IMR-90 (cell line): Measurements from ENCODE around the gene BAD. TPM values are rescaled to one million over a fixed set of nuclear protein-coding genes. Genes with fewer than 3 reads are reported as not detected.

Experiments
- ATAC-seq: fragments of 200-7000 bp; cut with Tn5 transposase; 2 replicates; pipeline ENCODE4 v1.9.1; 2020; ENCODE audit warnings: low read depth, mild to moderate bottlenecking, moderate library complexity
- BruUV-seq: library from RNA; stranded (reverse); fragments of 400-500 nt; replicated peaks from 2 replicates; lab custom pipeline; 2021; lab: Mats Ljungman, UMichigan
- CTCF ChIA-PET: fragments of 300-600 bp; formaldehyde crosslinking; extraction: SDS; loops from one replicate; lab custom pipeline; 2021; ENCODE audit warnings: antibody characterized with exemption; lab: Yijun Ruan, JAX
- POLR2A ChIA-PET: fragments of 300-600 bp; sonication (Branson Sonifier 250); formaldehyde crosslinking; loops from one replicate; lab custom pipeline; 2022; ENCODE audit warnings: antibody characterized with exemption; ENCODE audit not compliant: unreplicated experiment; lab: Charles Lee
- DNase-seq: peaks from one replicate; pipeline ENCODE4 v3.0.0; 2013
- H2AFZ ChIP-seq: replicated peaks from 2 replicates; pipeline ENCODE3; 2013; ENCODE audit warnings: low read length, mild to moderate bottlenecking; ENCODE audit not compliant: poor library complexity
- H2AK5ac ChIP-seq: 2 replicates; pipeline ENCODE4 v1.6.1; 2013; ENCODE audit warnings: low read depth, low read length, inconsistent platforms
- H2AK9ac ChIP-seq: replicated peaks from 2 replicates; pipeline ENCODE3; 2013; ENCODE audit warnings: mild to moderate bottlenecking, low read depth, low read length, moderate library complexity; ENCODE audit not compliant: poor library complexity
- H2BK120ac ChIP-seq: 2 replicates; pipeline ENCODE4 v1.6.1; 2013; ENCODE audit warnings: low read depth, low read length, inconsistent platforms
- H2BK15ac ChIP-seq: 3 replicates; pipeline ENCODE4 v1.6.1; 2013; ENCODE audit warnings: low read depth, low read length, inconsistent platforms
- H2BK20ac ChIP-seq: 2 replicates; pipeline ENCODE4 v1.6.1; 2013; ENCODE audit warnings: low read depth, mild to moderate bottlenecking, inconsistent platforms, low read length, moderate library complexity
- H2BK5ac ChIP-seq: 2 replicates; pipeline ENCODE4 v1.6.1; 2013; ENCODE audit warnings: mild to moderate bottlenecking, low read depth, low read length, inconsistent platforms; ENCODE audit not compliant: poor library complexity, severe bottlenecking
- H3K14ac ChIP-seq: replicated peaks from 2 replicates; pipeline ENCODE4 v1.6.1; 2013; ENCODE audit warnings: low read depth, low read length, inconsistent platforms
- H3K18ac ChIP-seq: 2 replicates; pipeline ENCODE4 v1.6.1; 2013; ENCODE audit warnings: low read depth, low read length, control low read depth
- H3K23ac ChIP-seq: 2 replicates; pipeline ENCODE4 v1.6.1; 2013; ENCODE audit warnings: low read depth, low read length, inconsistent platforms
- H3K27ac ChIP-seq: 2 replicates; pipeline ENCODE4 v1.5.1; 2013; ENCODE audit warnings: mild to moderate bottlenecking, control low read depth, low read length; ENCODE audit not compliant: insufficient read depth
- H3K27me3 ChIP-seq: 2 replicates; pipeline ENCODE4 v1.6.1; 2013; ENCODE audit warnings: low read length; ENCODE audit not compliant: control insufficient read depth, insufficient read depth
- H3K36me3 ChIP-seq: 2 replicates; pipeline ENCODE4 v1.6.1; 2013; ENCODE audit warnings: low read length, mixed read lengths; ENCODE audit not compliant: control insufficient read depth, insufficient read depth
- H3K4ac ChIP-seq: 2 replicates; pipeline ENCODE4 v1.6.1; 2013; ENCODE audit warnings: low read depth, low read length, inconsistent platforms
- H3K4me1 ChIP-seq: 2 replicates; pipeline ENCODE4 v1.6.1; 2013; ENCODE audit warnings: low read length, mixed read lengths; ENCODE audit not compliant: control insufficient read depth, insufficient read depth
- H3K4me2 ChIP-seq: 2 replicates; pipeline ENCODE4 v1.6.1; 2013; ENCODE audit warnings: low read depth, mild to moderate bottlenecking, control low read depth, low read length, moderate library complexity
- H3K4me3 ChIP-seq: 2 replicates; pipeline ENCODE4 v1.5.1; 2013; ENCODE audit warnings: low read depth, mild to moderate bottlenecking, control low read depth, low read length, moderate library complexity; ENCODE audit not compliant: insufficient read depth
- H3K56ac ChIP-seq: 2 replicates; pipeline ENCODE4 v1.6.1; 2013; ENCODE audit warnings: low read length, inconsistent platforms; ENCODE audit not compliant: insufficient read depth; ENCODE audit errors: extremely low read depth
- H3K79me1 ChIP-seq, 2 experiments: 2 replicates each; pipeline ENCODE4 v1.6.1; 2013; ENCODE audit warnings: low read length in 2 of 2, inconsistent platforms in 1 of 2, low read depth in 1 of 2
- H3K9ac ChIP-seq: 2 replicates; pipeline ENCODE4 v1.6.1; 2013; ENCODE audit warnings: low read depth, low read length, control low read depth
- H3K9me1 ChIP-seq: 2 replicates; pipeline ENCODE4 v1.6.1; 2013; ENCODE audit warnings: low read length, inconsistent platforms; ENCODE audit not compliant: insufficient read depth
- H3K9me3 ChIP-seq: 2 replicates; pipeline ENCODE4 v1.6.1; 2013; ENCODE audit warnings: low read length; ENCODE audit not compliant: control insufficient read depth, insufficient read depth
- H4K20me1 ChIP-seq: 2 replicates; pipeline ENCODE4 v1.6.1; 2013; ENCODE audit warnings: low read length, inconsistent platforms; ENCODE audit not compliant: insufficient read depth
- H4K5ac ChIP-seq: 2 replicates; pipeline ENCODE4 v1.6.1; 2013; ENCODE audit warnings: mild to moderate bottlenecking, low read depth, low read length, control low read depth
- H4K8ac ChIP-seq, 2 experiments: 2 replicates each; pipeline ENCODE4 v1.6.1; 2013; ENCODE audit warnings: low read depth in 2 of 2, low read length in 2 of 2, control low read depth in 1 of 2, inconsistent platforms in 1 of 2
- H4K91ac ChIP-seq: 2 replicates; pipeline ENCODE4 v1.6.1; 2013; ENCODE audit warnings: low read depth, low read length, inconsistent platforms; ENCODE audit not compliant: insufficient read depth
- RCOR1 ChIP-seq: IDR thresholded peaks from 2 replicates; pipeline ENCODE4 v1.6.1; 2012; ENCODE audit warnings: mild to moderate bottlenecking, low read length, improper control_type of control experiment; ENCODE audit not compliant: insufficient replicate concordance
- RFX5 ChIP-seq: IDR thresholded peaks from 2 replicates; pipeline ENCODE4 v1.8.0; 2012; ENCODE audit warnings: low read depth, mild to moderate bottlenecking, low read length, moderate library complexity
- SMC3 ChIP-seq: fragments of 150-350 bp; IDR thresholded peaks from 2 replicates; pipeline ENCODE4 v1.6.1; 2016; ENCODE audit warnings: low read depth, mild to moderate bottlenecking, antibody characterized with exemption, low read length, moderate library complexity
- WGBS, 2 experiments: methylation state at CpG; one replicate each; pipeline versions ENCODE4 v1.1.5 to v1.1.7; 2013; ENCODE audit warnings: missing lambda C conversion rate in 2 of 2; ENCODE audit not compliant: insufficient read length in 1 of 2; ENCODE audit errors: extremely low coverage in 2 of 2; 5-methylcytosine and 5-hydroxymethylcytosine counted together
- dilution Hi-C: fragments of 300-500 bp; cut with HindIII; formaldehyde crosslinking; loops from one replicate; pipeline ENCODE4 v1.14.3; 2018; ENCODE audit warnings: low sequenced_read_pairs; ENCODE audit not compliant: unreplicated experiment
- in situ Hi-C: fragments of 300-500 bp; cut with MboI; formaldehyde crosslinking; loops from 3 replicates; pipeline ENCODE4 v1.14.3; 2019; ENCODE audit warnings: low sequenced_read_pairs, inconsistent platforms, mixed read lengths
- intact Hi-C: fragments of 100-400 bp; cut with micrococcal nuclease; formaldehyde crosslinking; loops from 2 replicates; pipeline ENCODE4 v1.10.0; 2022
- polyA plus RNA-seq, 3 experiments: library from polyadenylated mRNA; depleted of rRNA; stranded (reverse); fragments of >200 nt; gene quantifications; 2 replicates each; pipeline ENCODE4 v1.2.3, GENCODE V29; 2012; ENCODE audit warnings: low replicate concordance in 1 of 3
- total RNA-seq: library from RNA; depleted of rRNA; stranded (reverse); fragments of >200 nt; gene quantifications from 2 replicates; pipeline ENCODE4 v1.2.3, GENCODE V29; 2012
- TF ChIP-seq, protein P1 (sequence below): fragments of 150-350 bp; IDR thresholded peaks from 2 replicates; pipeline ENCODE4 v1.6.1; 2017; ENCODE audit warnings: mild to moderate bottlenecking, antibody characterized with exemption, low read length, low read depth

The BAD gene
- total and polyA plus RNA-seq, 2 of the 4 experiments (the other 2 are of a cell fraction), result 30.3 to 68.0 TPM

DNA sequence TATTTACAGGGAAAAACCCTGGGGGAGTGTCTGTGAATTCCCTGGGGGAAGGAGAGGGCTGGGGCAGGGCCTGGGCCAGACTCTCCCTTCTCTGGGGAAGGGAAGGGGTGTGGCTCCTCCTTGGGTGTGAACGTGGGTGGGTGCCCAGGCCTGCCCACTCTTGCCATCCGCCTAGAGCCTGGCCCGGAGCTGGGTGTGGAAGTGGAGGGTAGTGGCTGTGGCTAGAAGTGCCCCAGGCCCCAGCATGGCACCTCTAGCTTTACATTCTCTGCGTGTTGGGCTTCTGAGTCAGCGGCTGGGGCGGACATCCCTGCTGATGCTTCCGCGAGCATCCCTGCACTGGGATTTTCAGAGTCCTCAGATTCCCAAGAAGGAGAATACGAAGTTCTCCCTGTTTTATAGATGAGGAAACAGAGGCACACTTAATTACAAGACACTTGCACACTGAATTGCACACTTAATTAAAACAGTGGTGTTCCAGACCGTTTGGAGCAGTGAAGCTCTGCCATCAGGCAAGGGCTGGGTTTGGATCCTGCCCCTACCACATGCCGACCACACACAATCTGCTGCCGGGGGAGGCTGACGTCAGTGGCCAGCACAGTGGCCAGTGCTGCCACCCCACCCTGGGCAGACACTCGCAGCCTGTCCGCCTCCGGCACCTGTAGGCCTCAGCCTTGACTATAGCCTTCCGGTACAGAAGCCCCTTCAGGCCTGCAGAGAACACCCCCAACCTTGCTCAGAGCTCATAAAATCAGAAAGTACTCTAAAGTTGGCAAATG is 7.6 kb downstream of the BAD start:
- H3K56ac ChIP-seq, result no peak overlapping the region
- ATAC-seq (no peak), DNase-seq (no peak)
- dilution Hi-C loops (no loop called here), in situ Hi-C loops (no loop called here), intact Hi-C loops (no loop called here)
- H3K4me2 ChIP-seq, result no peak overlapping the region
- H4K20me1 ChIP-seq, result no peaks in the 10 kb centered on the region
- no peak overlapping the region for H2AK9ac ChIP-seq
- no peak overlapping the region for H3K27ac ChIP-seq
- no peak overlapping the region for H4K91ac ChIP-seq
- H3K9ac ChIP-seq, result peak overlapping the region; percentile 30; the same call in 1 of the 2 replicates
- ChIA-PET POLR2A (no interaction called here), CTCF (interaction anchor here (1.0 to 1.3 kb wide), 3 partner anchors 8 to 78 kb away, joined by 3 to 4 read pairs (median 3); no protein-coding TSS in a partner anchor)
- H3K14ac ChIP-seq, result no peak overlapping the region
- no peak overlapping the region for H2BK20ac ChIP-seq
- BruUV-seq, result no TSS peak
- H3K9me3 ChIP-seq, result no peaks in the 10 kb centered on the region
- H2BK5ac ChIP-seq, result no peak overlapping the region
- peaks cover 5% of the 10 kb centered on the region; the same call in 1 of the 2 replicates for H3K9me1 ChIP-seq
- H4K8ac ChIP-seq, result no peak overlapping the region
- no peak overlapping the region for H2AFZ ChIP-seq
- H3K18ac ChIP-seq, result no peak overlapping the region
- no peak overlapping the region for H2BK120ac ChIP-seq
- H3K27me3 ChIP-seq, result no peaks in the 10 kb centered on the region
- H4K5ac ChIP-seq, result no peak overlapping the region
- H2AK5ac ChIP-seq, result no peak overlapping the region
- peaks cover 8 to 15% of the 10 kb centered on the region in 2 experiments for H3K79me1 ChIP-seq
- 83% methylated on average over 4 of the region's 17 CpGs; no CpG with 5 or more reads in 1 of the 2 experiments for WGBS, 2 experiments
- peaks cover 2% of the 10 kb centered on the region for H3K4me1 ChIP-seq
- H3K4ac ChIP-seq, result no peak overlapping the region
- no peak overlapping the region for H3K4me3 ChIP-seq
- no peak overlapping the region for H3K23ac ChIP-seq
- peaks cover 32% of the 10 kb centered on the region for H3K36me3 ChIP-seq
- no peak overlapping the region for H2BK15ac ChIP-seq
- TF ChIP-seq RCOR1 (no peak), RFX5 (no peak), SMC3 (no peak)
- TF ChIP-seq, protein P1, sequence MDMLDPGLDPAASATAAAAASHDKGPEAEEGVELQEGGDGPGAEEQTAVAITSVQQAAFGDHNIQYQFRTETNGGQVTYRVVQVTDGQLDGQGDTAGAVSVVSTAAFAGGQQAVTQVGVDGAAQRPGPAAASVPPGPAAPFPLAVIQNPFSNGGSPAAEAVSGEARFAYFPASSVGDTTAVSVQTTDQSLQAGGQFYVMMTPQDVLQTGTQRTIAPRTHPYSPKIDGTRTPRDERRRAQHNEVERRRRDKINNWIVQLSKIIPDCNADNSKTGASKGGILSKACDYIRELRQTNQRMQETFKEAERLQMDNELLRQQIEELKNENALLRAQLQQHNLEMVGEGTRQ, result no peak
